GM18526 (cell line): ENCODE measurements around the gene GBP1.

ENCODE experiments used
- POLR2A ChIP-seq: IDR thresholded peaks from 3 replicates; pipeline ENCODE4 v1.6.1; 2011; ENCODE audit not compliant: insufficient read length; ENCODE audit errors: extremely low read depth

The GBP1 gene, protein sequence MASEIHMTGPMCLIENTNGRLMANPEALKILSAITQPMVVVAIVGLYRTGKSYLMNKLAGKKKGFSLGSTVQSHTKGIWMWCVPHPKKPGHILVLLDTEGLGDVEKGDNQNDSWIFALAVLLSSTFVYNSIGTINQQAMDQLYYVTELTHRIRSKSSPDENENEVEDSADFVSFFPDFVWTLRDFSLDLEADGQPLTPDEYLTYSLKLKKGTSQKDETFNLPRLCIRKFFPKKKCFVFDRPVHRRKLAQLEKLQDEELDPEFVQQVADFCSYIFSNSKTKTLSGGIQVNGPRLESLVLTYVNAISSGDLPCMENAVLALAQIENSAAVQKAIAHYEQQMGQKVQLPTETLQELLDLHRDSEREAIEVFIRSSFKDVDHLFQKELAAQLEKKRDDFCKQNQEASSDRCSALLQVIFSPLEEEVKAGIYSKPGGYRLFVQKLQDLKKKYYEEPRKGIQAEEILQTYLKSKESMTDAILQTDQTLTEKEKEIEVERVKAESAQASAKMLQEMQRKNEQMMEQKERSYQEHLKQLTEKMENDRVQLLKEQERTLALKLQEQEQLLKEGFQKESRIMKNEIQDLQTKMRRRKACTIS

DNA sequence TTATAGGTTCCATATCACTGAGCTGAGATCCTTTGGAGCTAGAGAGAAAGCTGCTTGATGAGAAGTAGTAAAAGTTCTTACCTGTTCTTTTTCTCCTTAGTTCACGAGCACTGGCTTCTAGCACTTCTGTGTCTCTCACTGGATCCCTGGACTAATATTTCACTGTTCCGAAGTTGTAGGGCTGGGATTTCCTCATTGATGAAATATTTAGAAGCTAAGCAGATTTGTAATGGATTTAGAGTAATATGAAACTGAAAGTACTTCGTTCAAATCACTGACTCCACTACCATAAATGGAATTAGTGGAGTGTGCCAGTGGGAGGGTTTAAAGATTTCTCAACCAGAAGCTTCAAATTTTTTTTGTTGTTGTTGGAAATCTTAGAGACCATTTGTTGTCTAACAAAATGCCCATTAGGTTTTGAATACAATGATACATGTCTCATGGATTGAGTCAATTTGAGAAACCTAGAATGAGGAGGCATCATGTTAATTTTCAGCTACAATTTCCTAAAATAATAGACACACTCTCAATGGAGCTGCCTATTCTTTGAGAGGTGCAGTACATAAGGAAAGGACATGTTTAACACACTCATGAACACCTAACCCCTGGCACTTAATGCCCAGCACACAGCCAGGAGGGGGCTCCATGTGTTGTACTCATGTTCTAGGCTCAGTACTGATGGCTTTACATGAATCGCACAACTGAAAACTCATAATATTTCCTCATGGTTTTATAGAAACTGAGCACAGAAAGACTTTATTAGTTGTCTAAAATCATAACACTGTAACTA lies at the start of gene GBP1:
GBP1 (minus strand) TSS at position 130 of the 790 bp plus-strand sequence. CDS start 1,974 bp downstream, outside the sequence.
- TF ChIP-seq POLR2A, result no peak

DNA sequence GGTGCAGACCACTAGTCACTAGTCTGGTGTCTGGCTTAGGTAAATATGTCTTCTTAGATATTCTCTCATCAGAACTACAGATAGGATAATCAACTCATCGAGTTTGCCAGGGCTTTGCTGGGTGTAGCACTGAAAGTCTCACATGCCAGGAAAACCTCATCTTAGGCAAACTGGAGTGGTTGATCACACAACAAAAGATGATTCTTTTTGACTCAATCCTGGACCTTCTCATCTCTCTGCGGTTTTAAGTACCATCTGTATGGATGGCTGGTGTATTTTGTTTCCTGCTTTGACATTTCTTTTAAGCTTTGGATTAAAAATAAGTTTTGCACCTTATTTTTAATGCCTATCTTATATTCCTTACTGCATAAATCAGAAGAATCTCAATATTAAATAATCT lies 49.7 kb upstream of the GBP1 start:
- no peak for TF ChIP-seq POLR2A

DNA sequence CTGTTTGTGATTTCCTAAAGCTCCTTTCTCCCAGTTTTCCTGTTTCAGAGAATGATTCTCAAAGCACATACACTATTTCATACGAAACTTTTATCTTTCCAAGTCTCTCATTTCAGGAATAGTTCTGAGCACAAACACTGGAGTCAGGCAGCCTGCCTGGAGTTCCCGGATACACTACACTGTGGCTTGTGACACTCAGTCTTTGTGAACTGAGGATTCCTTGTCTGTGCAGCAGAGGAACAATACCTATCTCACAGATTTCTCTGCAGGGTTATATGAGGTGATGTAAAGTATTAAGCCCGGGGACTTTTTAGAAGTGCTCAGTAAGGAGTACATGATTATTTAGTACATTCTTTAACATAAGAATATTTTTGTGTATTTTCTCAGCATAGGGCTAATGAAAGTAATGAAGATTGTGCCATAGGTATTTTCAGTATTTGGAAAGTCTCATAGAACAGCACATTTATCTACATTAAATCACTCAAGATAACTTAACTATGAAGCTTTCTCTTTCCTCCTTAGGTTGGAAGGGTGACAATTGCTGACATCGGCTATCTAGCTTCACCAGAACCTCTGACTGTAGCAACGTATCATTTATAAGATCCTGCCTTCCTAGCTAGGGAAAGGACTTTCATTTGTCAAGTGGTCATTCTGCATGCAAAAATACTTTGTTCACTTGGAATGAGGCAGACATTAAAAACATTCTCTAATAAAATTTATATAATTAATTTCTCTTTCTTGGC lies 48.0 kb upstream of the GBP1 start:
- TF ChIP-seq POLR2A, result no peak

DNA sequence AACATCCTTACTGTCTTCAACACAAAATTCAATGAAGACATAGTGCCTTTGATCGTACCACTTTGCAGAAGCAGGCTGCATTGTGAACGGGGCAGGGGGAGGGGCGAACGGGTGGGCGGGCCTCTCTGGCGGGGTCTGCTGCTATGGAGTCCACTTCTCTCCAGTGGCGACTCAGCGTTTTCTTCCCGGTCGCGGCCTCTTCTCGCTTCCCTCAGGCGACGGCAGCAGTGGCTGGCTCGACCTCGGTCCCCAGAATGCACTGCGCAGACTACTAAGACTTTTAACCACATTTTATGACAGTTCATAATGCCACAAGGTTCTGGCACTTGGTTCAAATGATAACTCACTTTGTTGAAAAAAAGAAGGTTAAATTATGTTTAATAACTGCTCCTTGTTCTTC lies 39.7 kb upstream of the GBP1 start:
- TF ChIP-seq POLR2A, result no peak

DNA sequence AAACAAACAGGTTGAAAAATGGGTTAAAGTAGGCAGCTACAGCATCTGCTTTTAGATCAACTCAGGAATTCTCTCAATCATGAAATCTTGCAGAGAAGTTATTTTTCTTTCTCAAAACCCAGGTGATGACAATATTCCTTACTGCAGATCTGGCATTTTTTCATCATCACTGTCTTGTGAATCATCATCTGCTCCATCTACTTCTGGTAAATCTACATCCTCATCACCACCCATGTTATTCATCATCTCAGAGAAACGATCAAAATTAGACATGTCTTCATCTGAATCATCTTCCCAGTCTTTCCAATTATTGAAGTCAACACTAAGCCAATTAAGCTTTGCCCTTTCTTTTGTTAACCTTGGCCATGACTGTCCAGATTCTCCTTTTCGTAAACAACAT lies 39.1 kb upstream of the GBP1 start:
- no peak for TF ChIP-seq POLR2A

DNA sequence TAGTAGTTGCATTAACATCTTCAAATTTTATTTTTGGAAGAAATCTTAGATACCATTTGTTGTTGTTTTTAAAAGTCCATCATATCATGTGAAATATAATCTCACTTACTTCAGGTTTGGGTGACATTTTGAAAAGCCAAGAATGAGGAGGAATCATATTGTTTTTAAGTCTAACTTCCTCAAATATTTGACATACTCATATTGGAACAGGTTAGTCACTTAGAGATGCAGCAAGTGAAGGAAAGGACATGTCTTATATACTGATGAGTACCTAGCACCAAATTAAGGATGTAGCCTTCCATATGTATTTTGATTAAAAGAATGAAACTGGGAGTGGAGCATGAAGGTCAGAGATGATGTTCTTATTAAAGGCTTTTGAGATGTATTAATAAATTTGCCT lies 37.0 kb upstream of the GBP1 start:
- no peak for TF ChIP-seq POLR2A

DNA sequence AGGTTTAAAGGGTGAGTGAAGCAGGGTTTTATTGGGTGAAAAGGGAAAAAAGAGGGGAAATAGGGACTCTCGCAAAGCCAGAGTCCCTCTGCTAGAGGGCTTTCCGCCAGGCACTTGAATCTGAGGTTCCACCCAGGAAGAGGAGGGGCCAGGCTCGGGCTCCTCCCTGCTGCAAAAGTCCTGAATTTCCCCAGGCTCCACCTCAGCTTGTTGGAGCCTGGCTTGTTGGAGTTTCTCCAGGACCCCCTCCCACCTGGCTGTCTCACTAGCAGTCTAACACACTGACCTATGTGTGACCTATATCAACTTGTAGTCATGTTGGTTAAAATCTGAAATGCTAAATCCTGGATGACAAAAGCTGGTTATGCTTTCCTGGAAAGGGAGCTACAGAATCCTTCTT lies 35.4 kb upstream of the GBP1 start:
- no peak for TF ChIP-seq POLR2A

DNA sequence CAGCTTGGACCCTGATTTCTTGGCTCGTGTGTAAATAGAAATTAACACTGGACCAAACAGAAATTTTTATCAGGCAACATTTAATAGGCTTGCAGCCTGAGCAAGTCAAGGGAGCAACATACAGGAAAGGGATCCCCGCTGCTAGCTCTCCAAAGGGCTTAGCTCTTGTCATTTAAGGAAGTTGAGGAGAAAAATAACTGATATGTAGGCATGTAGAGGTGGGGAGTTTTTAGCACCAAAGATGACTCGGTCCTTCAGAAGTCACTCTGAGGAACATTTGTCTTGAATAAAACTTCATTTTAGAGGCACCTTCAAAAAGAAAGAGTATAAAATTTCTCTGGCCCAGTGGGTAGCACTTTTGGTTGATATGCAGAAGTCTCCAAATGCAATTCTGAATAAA lies 33.8 kb upstream of the GBP1 start:
- TF ChIP-seq POLR2A, result no peak

DNA sequence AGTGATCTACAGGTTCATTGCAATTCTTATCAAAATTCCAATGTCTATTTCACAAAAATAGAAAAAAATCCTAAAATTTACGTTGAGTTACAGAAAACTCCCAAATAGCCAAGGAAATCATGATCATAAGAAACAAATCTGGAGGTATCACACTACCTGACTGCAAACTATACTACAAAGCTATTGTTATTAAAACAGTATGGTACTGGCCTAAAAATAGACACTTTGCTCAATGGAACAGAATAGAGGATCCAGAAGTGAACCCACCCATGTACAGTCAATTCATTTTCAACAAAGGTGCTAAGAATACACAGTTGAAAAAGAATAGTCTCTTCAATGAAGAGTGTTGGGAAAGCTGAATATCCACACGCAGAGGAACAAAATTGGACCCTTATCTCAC lies 30.7 kb upstream of the GBP1 start:
- TF ChIP-seq POLR2A, result no peak

DNA sequence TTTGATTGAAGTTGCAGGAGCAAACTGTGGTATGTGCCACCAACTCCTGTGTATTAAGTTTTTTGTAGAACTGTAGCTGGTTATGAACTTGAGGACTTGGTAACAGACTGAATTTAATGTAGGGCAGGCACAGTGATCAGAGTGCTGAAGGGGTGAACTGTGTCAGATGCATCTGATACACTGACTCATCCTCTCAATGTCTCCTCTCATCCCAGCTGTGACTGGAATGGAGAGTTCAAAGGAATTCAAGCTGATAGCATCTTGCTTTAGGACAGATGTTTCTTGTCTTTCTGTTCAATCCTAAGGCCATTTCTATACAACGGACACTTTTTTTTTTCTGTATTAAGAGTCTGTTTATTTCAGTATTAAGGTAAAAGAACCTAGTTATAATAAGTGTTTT lies 25.0 kb upstream of the GBP1 start:
- TF ChIP-seq POLR2A, result no peak

DNA sequence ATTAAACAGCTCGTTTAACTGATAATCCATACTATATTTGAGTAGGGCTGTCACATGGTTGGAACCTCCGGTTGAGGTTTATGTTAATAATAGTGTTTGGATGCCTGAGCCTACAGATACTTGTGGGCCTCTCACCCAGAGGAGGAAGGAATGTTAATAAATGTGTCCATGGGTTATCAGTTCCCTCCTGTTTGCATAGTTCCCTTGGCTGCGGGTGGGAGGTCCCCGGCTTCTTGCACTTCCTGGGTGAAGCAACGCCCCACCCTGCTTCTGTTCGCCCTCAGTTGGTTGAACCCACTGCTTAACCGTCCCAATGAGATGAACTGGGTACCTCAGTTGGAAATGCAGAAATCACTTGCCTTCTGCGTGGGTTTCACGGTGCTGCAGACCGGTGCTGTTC lies 23.6 kb upstream of the GBP1 start:
- TF ChIP-seq POLR2A, result no peak

DNA sequence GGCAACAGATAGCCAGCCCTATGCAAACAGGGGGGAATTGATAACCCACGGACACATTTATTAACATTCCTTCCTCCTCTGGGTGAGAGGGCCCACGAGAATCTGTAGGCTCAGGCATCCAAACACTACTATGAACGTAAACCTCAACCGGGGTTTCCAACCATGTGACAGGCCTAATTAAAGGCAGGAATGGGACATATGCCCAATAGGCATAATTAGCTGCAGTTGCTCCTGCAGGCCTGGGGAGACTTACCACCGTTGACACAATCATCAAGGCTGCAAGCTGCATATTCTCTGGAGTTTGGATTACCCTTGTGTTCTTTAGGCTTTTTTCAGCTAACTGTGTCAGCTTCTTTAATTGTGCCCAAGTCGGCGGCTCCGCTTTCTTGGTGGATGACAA lies 22.2 kb upstream of the GBP1 start:
- no peak for TF ChIP-seq POLR2A

DNA sequence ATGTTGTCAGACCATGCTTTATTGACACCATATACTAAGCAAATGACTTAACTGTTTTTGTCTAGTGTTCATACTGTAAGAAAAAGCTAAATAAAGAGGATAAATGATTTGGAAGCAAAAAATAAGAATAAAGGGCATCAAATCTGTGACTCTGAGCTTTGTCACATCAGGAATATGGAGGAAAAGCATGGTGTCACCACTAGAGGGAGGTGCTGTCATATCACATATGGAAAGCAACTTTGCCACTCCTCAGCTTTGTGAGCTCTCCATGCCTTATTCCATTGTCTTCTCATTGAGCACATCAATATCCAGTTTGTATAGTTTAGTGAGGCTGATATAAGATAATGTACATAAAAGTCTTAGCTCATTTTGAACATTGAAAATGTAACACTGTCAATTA lies 20.8 kb upstream of the GBP1 start:
- no peak for TF ChIP-seq POLR2A

DNA sequence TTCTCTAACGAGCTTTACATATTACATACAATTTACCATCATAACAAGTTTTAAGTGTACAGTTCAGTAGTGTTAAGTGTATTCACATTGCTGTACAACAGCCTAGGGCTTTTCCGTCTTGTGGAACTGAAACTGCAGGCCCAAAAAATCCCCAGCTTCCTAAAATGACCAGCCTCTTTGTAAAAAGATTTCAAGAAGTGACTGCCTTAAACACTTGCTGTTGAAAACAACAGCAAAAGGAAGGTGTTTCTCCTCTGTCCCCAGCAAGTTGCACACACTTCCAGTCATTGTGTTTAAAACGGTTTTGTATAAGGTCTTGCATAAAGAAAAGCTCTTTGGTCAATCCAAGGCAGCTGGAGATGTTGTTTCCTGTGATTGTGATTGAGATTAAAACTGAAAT lies 16.0 kb upstream of the GBP1 start:
- TF ChIP-seq POLR2A, result no peak

DNA sequence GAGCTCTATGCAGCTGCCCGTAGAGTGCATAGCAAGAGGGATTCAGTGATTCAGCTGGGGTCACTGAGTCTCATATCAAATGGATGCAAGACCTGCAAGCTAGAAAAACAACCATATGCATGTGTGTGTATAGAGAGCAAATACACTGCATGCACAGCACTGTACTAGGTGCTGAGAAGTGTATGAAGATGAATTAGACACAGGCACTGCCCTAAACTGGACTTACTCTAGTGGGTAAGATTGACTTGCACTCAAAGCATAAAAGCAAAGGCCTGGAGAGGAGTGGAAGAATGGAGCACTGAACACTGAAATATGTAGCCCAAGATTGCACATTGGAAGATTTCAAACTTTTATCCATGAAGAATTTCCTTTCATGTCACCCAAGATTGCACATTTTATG lies 5.5 kb upstream of the GBP1 start:
- no peak for TF ChIP-seq POLR2A

DNA sequence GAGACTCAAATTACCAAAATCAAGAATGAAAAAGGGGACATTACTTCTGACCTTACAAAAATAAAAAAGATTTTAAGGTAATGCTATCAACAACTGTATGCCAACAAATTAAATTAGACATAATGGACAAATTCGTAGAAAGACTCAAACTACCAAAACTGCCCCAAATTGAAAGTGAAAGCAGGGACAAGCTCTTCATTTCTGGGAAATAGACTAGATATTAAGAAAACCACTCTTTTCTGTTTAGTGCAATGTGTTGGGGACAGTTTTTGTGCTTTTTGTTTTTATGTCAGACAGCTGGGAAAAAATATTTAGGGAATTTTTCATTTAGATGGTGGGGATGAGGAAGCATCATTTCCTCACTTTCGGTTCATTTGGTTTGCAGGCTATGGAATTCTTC lies 4.9 kb upstream of the GBP1 start:
- no peak for TF ChIP-seq POLR2A

DNA sequence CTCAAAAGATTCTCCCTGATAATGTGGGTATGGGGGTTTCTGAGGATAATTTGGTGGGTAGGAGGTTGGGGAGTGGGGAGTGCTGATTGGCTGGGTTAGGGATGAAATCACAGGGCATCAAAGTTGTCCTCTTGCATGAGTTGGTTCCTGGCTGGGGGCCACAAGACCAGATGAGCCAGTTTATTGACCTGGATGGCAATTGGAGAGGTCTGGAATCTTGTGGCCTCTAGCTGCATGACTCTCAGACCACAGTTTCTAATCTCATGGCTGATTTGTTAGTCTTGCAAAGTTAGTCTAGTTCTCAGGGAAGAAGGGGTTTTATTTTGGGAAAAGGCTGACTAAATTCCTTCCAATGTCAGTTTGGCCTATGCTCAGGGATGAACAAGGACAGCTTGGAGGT lies 3.3 kb upstream of the GBP1 start:
- no peak for TF ChIP-seq POLR2A
